Kidney (tissue), 14 donors: ENCODE results near the gene MAP3K21. TPM values are rescaled to one million over a fixed set of nuclear protein-coding genes. Genes with fewer than 3 reads are reported as not detected.
A peak's percentile ranks its signal among the peaks of the same experiment; 100 is the strongest.

Experiments used
- DNase-seq, 5 donors: peaks; one replicate each; pipeline ENCODE4 v3.0.0-alpha.2; 2013 to 2020
- FAIRE-seq: peaks from 2 replicates; lab custom pipeline; 2012; peaks lifted over from hg19 to GRCh38; lab: Jason Lieb, UNC
- H3K27ac ChIP-seq, 2 donors: one replicate each; pipeline ENCODE4 v1.7.0; 2013; ENCODE audit warnings: low read depth in 2 of 2, low read length in 2 of 2, inconsistent platforms in 1 of 2
- H3K27me3 ChIP-seq: one replicate; pipeline ENCODE4 v1.7.1; 2013; ENCODE audit warnings: low read length, inconsistent platforms; ENCODE audit not compliant: control insufficient read depth, insufficient read depth
- H3K36me3 ChIP-seq, 3 donors: one replicate each; pipeline versions ENCODE4 v1.7.0 to v1.7.1; 2013; ENCODE audit warnings: low read length in 3 of 3, control low read depth in 1 of 3, inconsistent platforms in 1 of 3; ENCODE audit not compliant: insufficient read depth in 3 of 3, control insufficient read depth in 2 of 3
- H3K4me1 ChIP-seq, 3 donors: one replicate each; pipeline versions ENCODE4 v1.7.0 to v1.7.1; 2013; ENCODE audit warnings: low read length in 3 of 3, inconsistent platforms in 1 of 3, low read depth in 1 of 3; ENCODE audit not compliant: control insufficient read depth in 2 of 3, insufficient read depth in 2 of 3
- H3K4me3 ChIP-seq, 3 donors: one replicate each; pipeline versions ENCODE4 v1.7.0 to v1.8.1; 2013; ENCODE audit warnings: low read length in 3 of 3, control low read depth in 1 of 3, inconsistent platforms in 1 of 3
- H3K9ac ChIP-seq, 3 donors: one replicate each; pipeline versions ENCODE4 v1.7.0 to v1.7.1; 2013; ENCODE audit warnings: low read length in 3 of 3, control low read depth in 1 of 3, inconsistent platforms in 1 of 3
- H3K9me3 ChIP-seq, 3 donors: one replicate each; pipeline versions ENCODE4 v1.7.0 to v1.7.1; 2013; ENCODE audit warnings: low read length in 3 of 3, control low read depth in 1 of 3, inconsistent platforms in 1 of 3; ENCODE audit not compliant: control insufficient read depth in 2 of 3, insufficient read depth in 1 of 3
- CTCF ChIP-seq: IDR thresholded peaks from 3 replicates; pipeline ENCODE4 v1.5.1; 2012; ENCODE audit warnings: mild to moderate bottlenecking, moderate library complexity, borderline replicate concordance; ENCODE audit not compliant: insufficient read depth; ENCODE audit errors: extremely low read depth
- intact Hi-C: fragments of 100-400 bp; cut with DNase I; formaldehyde crosslinking; loops from one replicate; pipeline ENCODE4 v1.11.1; 2022
- polyA plus RNA-seq: library from polyadenylated mRNA; stranded (reverse); fragments of 350-450 nt; fragmentation: Illumina TruSeq; extraction: RNeasy Lipid Tissue Mini Kit (QIAGEN cat#74804); gene quantifications from one replicate; pipeline ENCODE4 v1.2.3, GENCODE V29; 2014; ENCODE audit warnings: low read depth, low replicate concordance; ENCODE audit not compliant: insufficient read depth
- total RNA-seq: library from RNA; stranded (reverse); fragmentation: NEBNext Ultra II Directional; extraction: Animal tissue kit (Norgen Biotek cat#: 25700); gene quantifications from one replicate; pipeline ENCODE4 v1.2.1, GENCODE V29; 2021
- donor health status: control.
- donor health status: control.
- donor health status: control.
- donor health status: control.
- donor health status: control.
- donor health status: DM: yes; HTN: yes; CAD: no.
- donor health status: Normal renal cell carcinoma (clear cell type).

Gene MAP3K21
- total and polyA plus RNA-seq, 2 donors from 2014 or later = 7.4 to 21.6 TPM

- Histone ChIP-seq H3K36me3 (no peaks in the 10 kb centered on the region), H3K27me3 (no peaks in the 10 kb centered on the region), H3K9ac (no peak overlapping the region), H3K4me3 (no peak overlapping the region), H3K9me3 (no peaks in the 10 kb centered on the region), H3K27ac (no peak overlapping the region), H3K4me1 (no peaks in the 10 kb centered on the region)
- DNase-seq (peak in 2 of 5 donors; percentile 27 to 58), FAIRE-seq (no peak)
- intact Hi-C loops = no loop called here
- no peak for TF ChIP-seq CTCF
These were observed 62.4 kb downstream of the MAP3K21 start for GRCh38 chr1:233389893-233390292.

GRCh38 chr1:233390842-233391737 lies 63.6 kb downstream of the MAP3K21 start:
- DNase-seq (no peak), FAIRE-seq (no peak)
- Histone ChIP-seq H3K4me1 (no peaks in the 10 kb centered on the region), H3K9ac (no peak overlapping the region), H3K27me3 (no peaks in the 10 kb centered on the region), H3K36me3 (no peaks in the 10 kb centered on the region), H3K4me3 (no peak overlapping the region), H3K27ac (no peak overlapping the region), H3K9me3 (no peaks in the 10 kb centered on the region)
- TF ChIP-seq CTCF = no peak
- intact Hi-C loops = no loop called here

DNA sequence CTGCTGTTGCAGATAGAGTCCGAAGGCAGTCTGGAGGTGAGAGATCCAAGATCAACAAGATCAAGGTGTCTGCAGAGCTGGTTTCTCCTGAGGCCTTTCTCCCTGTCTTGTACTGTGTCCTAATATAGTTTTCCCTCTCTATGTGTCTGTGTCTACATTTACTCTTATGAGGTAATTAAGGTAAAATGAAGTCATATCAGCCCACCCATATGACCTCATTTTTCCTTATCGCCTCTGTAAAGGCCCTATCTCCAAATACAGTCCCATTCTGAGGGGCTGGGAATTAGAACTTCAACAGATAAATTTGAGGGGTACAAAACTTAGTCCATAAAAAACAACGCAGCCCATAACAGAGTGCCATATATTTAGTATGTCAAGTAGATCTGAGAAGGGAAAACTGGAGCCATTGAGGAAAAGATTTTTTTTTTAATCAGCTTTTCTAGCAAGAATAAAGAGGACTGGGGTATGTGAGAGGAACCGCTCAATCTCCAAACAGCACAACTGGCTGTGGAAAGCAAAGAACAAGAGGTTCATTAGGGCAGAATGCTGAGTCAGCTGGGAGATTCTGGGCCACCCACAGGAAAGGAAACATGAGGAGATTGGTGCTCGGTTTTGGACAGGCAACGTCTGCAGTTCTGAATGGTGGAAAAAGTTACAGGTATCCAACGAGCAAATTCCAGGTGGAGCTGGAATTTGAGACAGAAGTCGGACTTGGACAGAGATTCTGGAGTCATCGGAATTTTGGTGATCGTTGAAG lies 65.7 kb downstream of the MAP3K21 start:
- Histone ChIP-seq H3K9ac (no peak overlapping the region), H3K9me3 (no peaks in the 10 kb centered on the region), H3K4me1 (no peaks in the 10 kb centered on the region), H3K27me3 (no peaks in the 10 kb centered on the region), H3K36me3 (no peaks in the 10 kb centered on the region), H3K4me3 (no peak overlapping the region), H3K27ac (no peak overlapping the region)
- no peak for TF ChIP-seq CTCF
- intact Hi-C loops = no loop called here
- peak in 1 of 5 donors; percentile 11 for DNase-seq
- no peak for FAIRE-seq
